ENCODE data around the gene SEC61A2. TPM values are rescaled to one million over a fixed set of nuclear protein-coding genes. Genes with fewer than 3 reads are reported as not detected.

The SEC61A2 gene
- total and polyA plus RNA-seq, 2 donors from 2014 or later, result 3.6 to 8.9 TPM

- H3K27me3 ChIP-seq (ENCODE audit: control insufficient read depth, insufficient read depth, low read length), result no peaks in the 10 kb centered on the region
- DNase-seq (peak in 4 of 5 donors; percentile 54 to 83 (median 68)), FAIRE-seq (no peak)
- intact Hi-C loops (cut with DNase I), result no loop called here
- peaks cover 0 to 3% (median 0%) of the 10 kb centered on the region in 3 donors for H3K36me3 ChIP-seq (ENCODE audit: control insufficient read depth in 2 of 3, insufficient read depth in 3 of 3, low read length in 3 of 3)
- peak overlapping the region in 1 of 2 donors; percentile 14 for H3K27ac ChIP-seq (ENCODE audit: low read depth in 2 of 2, low read length in 2 of 2)
- TF ChIP-seq, protein P1, sequence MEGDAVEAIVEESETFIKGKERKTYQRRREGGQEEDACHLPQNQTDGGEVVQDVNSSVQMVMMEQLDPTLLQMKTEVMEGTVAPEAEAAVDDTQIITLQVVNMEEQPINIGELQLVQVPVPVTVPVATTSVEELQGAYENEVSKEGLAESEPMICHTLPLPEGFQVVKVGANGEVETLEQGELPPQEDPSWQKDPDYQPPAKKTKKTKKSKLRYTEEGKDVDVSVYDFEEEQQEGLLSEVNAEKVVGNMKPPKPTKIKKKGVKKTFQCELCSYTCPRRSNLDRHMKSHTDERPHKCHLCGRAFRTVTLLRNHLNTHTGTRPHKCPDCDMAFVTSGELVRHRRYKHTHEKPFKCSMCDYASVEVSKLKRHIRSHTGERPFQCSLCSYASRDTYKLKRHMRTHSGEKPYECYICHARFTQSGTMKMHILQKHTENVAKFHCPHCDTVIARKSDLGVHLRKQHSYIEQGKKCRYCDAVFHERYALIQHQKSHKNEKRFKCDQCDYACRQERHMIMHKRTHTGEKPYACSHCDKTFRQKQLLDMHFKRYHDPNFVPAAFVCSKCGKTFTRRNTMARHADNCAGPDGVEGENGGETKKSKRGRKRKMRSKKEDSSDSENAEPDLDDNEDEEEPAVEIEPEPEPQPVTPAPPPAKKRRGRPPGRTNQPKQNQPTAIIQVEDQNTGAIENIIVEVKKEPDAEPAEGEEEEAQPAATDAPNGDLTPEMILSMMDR (IDR thresholded peaks at IDR 0.05; ENCODE audit: borderline replicate concordance, extremely low read depth, insufficient read depth), result peak; percentile 22
- peak overlapping the region; percentile 76 to 92 (median 90) for H3K4me3 ChIP-seq (ENCODE audit: low read length in 3 of 3)
- H3K9me3 ChIP-seq (ENCODE audit: control insufficient read depth in 2 of 3, insufficient read depth in 1 of 3, low read length in 3 of 3), result no peaks in the 10 kb centered on the region
- H3K9ac ChIP-seq (ENCODE audit: low read length in 3 of 3), result peak overlapping the region in 2 of 3 donors; percentile 50 to 62
- H3K4me1 ChIP-seq (ENCODE audit: control insufficient read depth in 2 of 3, insufficient read depth in 2 of 3, low read depth in 1 of 3, low read length in 3 of 3), result no peaks in the 10 kb centered on the region
Observed at GRCh38 chr10:12130237-12130872, 878 bp downstream of the SEC61A2 start.

GRCh38 chr10:12135631-12136030, 6.2 kb downstream of the SEC61A2 start:
- H3K4me3 ChIP-seq (ENCODE audit: low read length in 3 of 3), result no peak overlapping the region
- peaks cover 0 to 7% (median 7%) of the 10 kb centered on the region in 3 donors for H3K36me3 ChIP-seq (ENCODE audit: control insufficient read depth in 2 of 3, insufficient read depth in 3 of 3, low read length in 3 of 3)
- intact Hi-C loops (cut with DNase I), result no loop called here
- H3K4me1 ChIP-seq (ENCODE audit: control insufficient read depth in 2 of 3, insufficient read depth in 2 of 3, low read depth in 1 of 3, low read length in 3 of 3), result no peaks in the 10 kb centered on the region
- no peaks in the 10 kb centered on the region for H3K9me3 ChIP-seq (ENCODE audit: control insufficient read depth in 2 of 3, insufficient read depth in 1 of 3, low read length in 3 of 3)
- TF ChIP-seq, protein P1 (IDR thresholded peaks at IDR 0.05; ENCODE audit: borderline replicate concordance, extremely low read depth, insufficient read depth), result no peak
- no peak overlapping the region for H3K9ac ChIP-seq (ENCODE audit: low read length in 3 of 3)
- no peak overlapping the region for H3K27ac ChIP-seq (ENCODE audit: low read depth in 2 of 2, low read length in 2 of 2)
- no peak for FAIRE-seq
- H3K27me3 ChIP-seq (ENCODE audit: control insufficient read depth, insufficient read depth, low read length), result no peaks in the 10 kb centered on the region
- no peak for DNase-seq

DNA sequence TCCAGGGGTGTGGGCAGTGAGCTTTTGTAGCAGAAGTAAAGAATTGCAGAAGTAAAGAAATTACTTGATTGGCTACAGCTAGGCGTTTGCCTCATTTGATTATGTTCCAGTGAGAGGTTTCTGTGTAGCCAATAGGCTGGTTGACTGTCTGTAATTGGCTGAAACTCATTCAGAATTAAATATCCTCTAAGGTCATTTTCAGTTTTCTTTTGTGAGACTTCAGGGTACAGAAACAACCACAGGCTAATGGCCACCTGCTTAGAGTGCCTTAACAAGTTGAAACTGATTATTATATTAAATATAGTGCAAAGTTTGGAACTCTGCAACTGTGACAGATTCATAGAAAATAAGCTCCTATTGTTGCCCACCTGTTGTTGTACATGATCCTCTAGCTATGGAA, 10.6 kb downstream of the SEC61A2 start:
- DNase-seq, result no peak
- TF ChIP-seq, protein P1 (IDR thresholded peaks at IDR 0.05; ENCODE audit: borderline replicate concordance, extremely low read depth, insufficient read depth), result no peak
- H3K4me3 ChIP-seq (ENCODE audit: low read length in 3 of 3), result no peak overlapping the region
- FAIRE-seq, result no peak
- no peaks in the 10 kb centered on the region for H3K27me3 ChIP-seq (ENCODE audit: control insufficient read depth, insufficient read depth, low read length)
- peaks cover 0 to 20% (median 9%) of the 10 kb centered on the region in 3 donors for H3K36me3 ChIP-seq (ENCODE audit: control insufficient read depth in 2 of 3, insufficient read depth in 3 of 3, low read length in 3 of 3)
- intact Hi-C loops (cut with DNase I), result no loop called here
- H3K4me1 ChIP-seq (ENCODE audit: control insufficient read depth in 2 of 3, insufficient read depth in 2 of 3, low read depth in 1 of 3, low read length in 3 of 3), result no peaks in the 10 kb centered on the region
- no peak overlapping the region for H3K27ac ChIP-seq (ENCODE audit: low read depth in 2 of 2, low read length in 2 of 2)
- no peak overlapping the region for H3K9ac ChIP-seq (ENCODE audit: low read length in 3 of 3)
- no peaks in the 10 kb centered on the region for H3K9me3 ChIP-seq (ENCODE audit: control insufficient read depth in 2 of 3, insufficient read depth in 1 of 3, low read length in 3 of 3)
